GM12864 (cell line): ENCODE measurements around the gene CEP350.

Source experiments
- DNase-seq: peaks from one replicate; pipeline ENCODE4 v3.0.0-alpha.2; 2011; ENCODE audit warnings: low read depth
- H3K4me3 ChIP-seq: 2 replicates; pipeline ENCODE4 v1.5.1; 2011; ENCODE audit warnings: mild to moderate bottlenecking, low read depth, low read length, control low read depth
- TF ChIP-seq, protein P1 (sequence below): IDR thresholded peaks from 2 replicates; pipeline ENCODE4 v1.5.1; 2011; ENCODE audit warnings: low read depth, mild to moderate bottlenecking, moderate library complexity, low read length, control low read depth, inconsistent platforms; ENCODE audit errors: missing control alignments

Gene CEP350

DNA sequence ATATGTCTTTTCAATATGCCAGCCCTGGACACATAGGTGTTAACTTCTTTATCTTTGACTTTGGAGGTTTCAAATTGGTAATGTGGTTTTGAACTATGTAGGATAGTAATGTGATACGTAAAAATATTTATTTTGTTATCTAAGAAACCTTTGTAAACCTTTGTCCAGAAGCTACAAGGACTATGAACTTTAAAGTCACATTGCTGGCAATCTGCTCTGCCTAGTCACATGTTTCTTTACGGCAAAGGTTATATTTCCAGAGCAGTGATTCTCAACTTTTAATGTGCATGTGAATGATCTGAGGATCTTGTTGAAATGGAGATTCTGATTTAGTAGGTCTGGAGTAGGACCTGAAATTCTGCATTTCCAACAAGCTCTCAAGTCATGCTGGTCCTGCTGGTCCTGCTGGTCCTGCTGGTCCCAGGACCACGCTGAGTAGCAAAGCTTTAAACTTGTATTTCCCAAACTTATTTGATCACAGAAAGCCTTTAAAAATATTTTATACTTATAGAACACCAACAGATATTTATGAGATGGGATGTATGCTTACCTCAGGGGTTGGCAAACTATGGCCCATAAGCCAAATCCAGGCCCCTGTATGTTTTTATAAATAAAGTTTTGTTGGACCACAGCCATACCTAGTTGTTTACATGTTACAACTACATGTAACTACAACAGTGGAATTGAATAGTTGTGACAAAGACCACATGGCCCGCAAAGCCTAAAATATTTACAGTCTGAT lies 142.1 kb downstream of the CEP350 start:
- no peak overlapping the region for H3K4me3 ChIP-seq
- no peak for DNase-seq
- TF ChIP-seq, protein P1, sequence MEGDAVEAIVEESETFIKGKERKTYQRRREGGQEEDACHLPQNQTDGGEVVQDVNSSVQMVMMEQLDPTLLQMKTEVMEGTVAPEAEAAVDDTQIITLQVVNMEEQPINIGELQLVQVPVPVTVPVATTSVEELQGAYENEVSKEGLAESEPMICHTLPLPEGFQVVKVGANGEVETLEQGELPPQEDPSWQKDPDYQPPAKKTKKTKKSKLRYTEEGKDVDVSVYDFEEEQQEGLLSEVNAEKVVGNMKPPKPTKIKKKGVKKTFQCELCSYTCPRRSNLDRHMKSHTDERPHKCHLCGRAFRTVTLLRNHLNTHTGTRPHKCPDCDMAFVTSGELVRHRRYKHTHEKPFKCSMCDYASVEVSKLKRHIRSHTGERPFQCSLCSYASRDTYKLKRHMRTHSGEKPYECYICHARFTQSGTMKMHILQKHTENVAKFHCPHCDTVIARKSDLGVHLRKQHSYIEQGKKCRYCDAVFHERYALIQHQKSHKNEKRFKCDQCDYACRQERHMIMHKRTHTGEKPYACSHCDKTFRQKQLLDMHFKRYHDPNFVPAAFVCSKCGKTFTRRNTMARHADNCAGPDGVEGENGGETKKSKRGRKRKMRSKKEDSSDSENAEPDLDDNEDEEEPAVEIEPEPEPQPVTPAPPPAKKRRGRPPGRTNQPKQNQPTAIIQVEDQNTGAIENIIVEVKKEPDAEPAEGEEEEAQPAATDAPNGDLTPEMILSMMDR: no peak

- no peak for DNase-seq
- no peak overlapping the region for H3K4me3 ChIP-seq
- TF ChIP-seq, protein P1: no peak
Observed at GRCh38 chr1:180097326-180097605, 142.7 kb downstream of the CEP350 start.

- TF ChIP-seq, protein P1: no peak
- no peak overlapping the region for H3K4me3 ChIP-seq
- DNase-seq: no peak
Observed at GRCh38 chr1:180101411-180101810, 146.8 kb downstream of the CEP350 start.

GRCh38 chr1:180103819-180104218 lies 149.2 kb downstream of the CEP350 start:
- TF ChIP-seq, protein P1: no peak
- H3K4me3 ChIP-seq: no peak overlapping the region
- DNase-seq: no peak

DNA sequence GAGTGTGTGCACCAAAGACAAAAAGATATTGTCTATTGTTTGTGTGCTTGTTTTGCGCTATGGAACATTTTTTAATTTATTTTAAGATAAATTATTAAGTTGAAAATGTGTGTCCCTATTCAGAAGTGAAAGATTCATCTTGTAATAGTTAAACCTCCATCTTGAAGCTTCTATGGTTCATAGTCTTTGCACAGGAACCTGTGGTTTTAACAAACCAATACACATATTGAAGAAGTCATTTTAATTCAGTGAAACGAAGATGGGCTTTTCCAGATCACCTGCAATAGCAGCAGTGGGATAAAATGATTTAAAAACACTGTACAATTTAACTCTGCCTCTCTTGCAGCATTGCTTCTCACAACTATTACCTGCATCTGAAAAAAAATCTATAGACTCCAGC lies 157.5 kb downstream of the CEP350 start:
- TF ChIP-seq, protein P1: no peak
- no peak for DNase-seq
- H3K4me3 ChIP-seq: no peak overlapping the region

DNA sequence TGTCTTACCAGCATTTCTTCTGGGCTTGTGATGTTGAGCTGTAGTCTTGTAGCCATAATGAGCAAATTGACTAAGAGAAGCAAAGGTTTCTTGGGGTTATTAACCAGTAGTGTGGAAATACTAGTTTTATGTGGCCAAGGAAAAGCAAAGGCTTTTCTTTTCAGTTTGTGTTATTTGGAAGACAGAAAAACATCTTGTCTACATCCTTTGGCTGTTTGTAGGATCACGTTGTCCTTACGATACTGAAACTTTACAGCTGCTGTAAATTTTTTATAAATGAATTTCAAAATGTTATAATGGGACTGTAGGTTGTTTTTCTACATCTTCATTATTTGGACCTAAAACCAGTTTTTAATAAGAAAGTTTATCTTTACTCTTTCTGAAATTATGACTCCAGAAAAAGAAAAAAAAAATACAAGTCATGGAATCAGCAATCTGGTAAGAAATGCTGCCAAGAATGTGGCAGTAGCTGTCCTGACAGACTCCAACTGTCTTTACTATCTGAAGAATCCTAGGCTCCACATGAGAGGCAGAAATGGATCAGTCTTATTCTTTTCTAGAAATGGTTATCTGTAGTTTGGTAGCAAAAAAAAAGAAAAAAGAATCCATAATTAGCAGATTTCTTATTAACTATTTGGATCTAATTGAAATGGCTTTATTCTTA lies 158.5 kb downstream of the CEP350 start:
- DNase-seq: no peak
- TF ChIP-seq, protein P1: no peak
- H3K4me3 ChIP-seq: no peak overlapping the region
